Hepatocyte (in vitro differentiated cells): Measurements from ENCODE around the gene AQP12A. TPM values are rescaled to one million over a fixed set of nuclear protein-coding genes. Genes with fewer than 3 reads are reported as not detected.
"Not testable (repeated sequence)": the region's sequence is repeated elsewhere in the genome, so short reads cannot be mapped to it uniquely, and the experiment has no call there.

ENCODE experiments used
- DNase-seq: peaks from one replicate; pipeline ENCODE4 v3.0.0-alpha.2; 2016; ENCODE audit warnings: low spot score
- H2AFZ ChIP-seq: fragments of 200-600 bp; sonication (generic); 2 replicates; pipeline ENCODE4 v1.6.0; 2016; ENCODE audit warnings: antibody characterized with exemption, mild to moderate bottlenecking
- H3K27ac ChIP-seq: fragments of 200-600 bp; sonication (generic); 2 replicates; pipeline ENCODE4 v1.5.1; 2016; ENCODE audit warnings: mild to moderate bottlenecking
- H3K27me3 ChIP-seq: fragments of 200-600 bp; sonication (generic); 2 replicates; pipeline ENCODE4 v1.6.1; 2016
- H3K36me3 ChIP-seq: fragments of 200-600 bp; sonication (generic); replicated peaks from 2 replicates; pipeline ENCODE4 v1.5.1; 2016; ENCODE audit warnings: low read depth; ENCODE audit not compliant: insufficient read depth
- H3K4me1 ChIP-seq: fragments of 200-600 bp; sonication (generic); 2 replicates; pipeline ENCODE4 v1.5.1; 2016; ENCODE audit warnings: mild to moderate bottlenecking, moderate library complexity; ENCODE audit not compliant: insufficient read depth
- H3K4me2 ChIP-seq: fragments of 200-600 bp; sonication (generic); 2 replicates; pipeline ENCODE4 v1.6.0; 2016
- H3K4me3 ChIP-seq: fragments of 200-600 bp; sonication (generic); 2 replicates; pipeline ENCODE4 v1.5.1; 2016; ENCODE audit warnings: mild to moderate bottlenecking
- H3K79me2 ChIP-seq: fragments of 200-600 bp; sonication (generic); 2 replicates; pipeline ENCODE4 v1.6.0; 2017; ENCODE audit warnings: mild to moderate bottlenecking
- H3K9me2 ChIP-seq: fragments of 200-600 bp; sonication (generic); replicated peaks from 2 replicates; pipeline ENCODE4 v1.6.0; 2017; ENCODE audit warnings: mild to moderate bottlenecking; ENCODE audit not compliant: insufficient read depth
- H3K9me3 ChIP-seq: fragments of 200-600 bp; sonication (generic); 2 replicates; pipeline ENCODE4 v1.5.1; 2016; ENCODE audit warnings: low read depth, mild to moderate bottlenecking
- H4K20me1 ChIP-seq: fragments of 200-600 bp; sonication (generic); 2 replicates; pipeline ENCODE4 v1.6.0; 2016; ENCODE audit warnings: mild to moderate bottlenecking; ENCODE audit not compliant: insufficient read depth, poor library complexity, severe bottlenecking
- EZH2 ChIP-seq: fragments of 200-600 bp; sonication (generic); IDR thresholded peaks from 2 replicates; pipeline ENCODE4 v1.6.1; 2016; ENCODE audit warnings: antibody characterized with exemption, mild to moderate bottlenecking, borderline replicate concordance
- EZH2phosphoT487 ChIP-seq: fragments of 200-600 bp; sonication (generic); IDR thresholded peaks from one replicate; pipeline ENCODE4 v1.6.1; 2018; ENCODE audit warnings: antibody characterized with exemption, mild to moderate bottlenecking, low read depth, moderate library complexity; ENCODE audit not compliant: unreplicated experiment, severe bottlenecking
- WGBS: methylation state at CpG from one replicate; pipeline ENCODE4 v1.1.6; 2016; ENCODE audit warnings: low lambda C conversion rate; ENCODE audit errors: missing lambda C conversion rate; 5-methylcytosine and 5-hydroxymethylcytosine counted together
- polyA plus RNA-seq: library from polyadenylated mRNA; unstranded; fragments of >200 nt; fragmentation: Nextera tagmentation; extraction: Ambion mirVana; gene quantifications from 2 replicates; pipeline ENCODE4 v1.2.1, GENCODE V29; 2016
- total RNA-seq: library from RNA; depleted of rRNA; stranded (reverse); fragments of >200 nt; gene quantifications from 2 replicates; pipeline ENCODE4 v1.2.3, GENCODE V29; 2014
- TF ChIP-seq, protein P1 (sequence below): fragments of 200-600 bp; sonication (generic); IDR thresholded peaks from 2 replicates; pipeline ENCODE4 v1.5.1; 2016; ENCODE audit warnings: antibody characterized with exemption, mild to moderate bottlenecking; ENCODE audit not compliant: poor library complexity

The AQP12A gene
- total and polyA plus RNA-seq, 2 experiments from 2014 or later, result not detected

DNA sequence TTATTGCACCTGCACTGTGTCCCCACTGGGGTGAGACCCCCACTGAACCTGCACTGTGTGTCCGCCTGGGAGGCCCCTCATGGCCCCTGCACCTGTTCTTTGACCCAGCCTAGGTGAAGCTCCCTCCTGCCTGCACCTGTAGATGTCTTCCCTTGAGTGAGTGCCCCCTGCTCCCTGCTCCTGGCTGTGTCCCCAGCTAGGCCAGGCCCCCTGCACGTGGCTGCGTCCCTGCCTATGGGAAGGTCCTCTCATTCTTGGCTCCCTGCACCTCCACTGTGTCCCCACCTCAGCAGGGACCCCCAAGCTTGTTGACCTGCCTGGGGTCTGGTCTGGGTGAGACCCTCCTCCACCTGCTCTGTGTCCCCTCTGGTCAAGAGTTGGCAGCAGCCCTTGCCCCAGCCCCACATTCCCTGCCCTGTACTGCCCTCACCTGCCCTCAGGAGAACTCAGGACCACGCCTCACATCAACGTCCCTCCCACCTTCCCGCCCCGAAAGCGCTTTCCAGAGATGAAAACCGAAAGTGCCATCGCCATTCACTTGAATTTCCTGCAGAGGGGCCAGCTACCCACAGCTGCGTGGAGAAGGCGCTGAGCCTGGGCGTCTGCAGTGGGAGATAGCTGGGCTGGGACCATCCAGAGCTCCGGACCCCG is 8.2 kb upstream of the AQP12A start:
- not testable (repeated sequence) for H3K79me2 ChIP-seq, H3K36me3 ChIP-seq, H3K27me3 ChIP-seq, H3K27ac ChIP-seq, H3K4me2 ChIP-seq, DNase-seq, H3K9me2 ChIP-seq, H3K4me3 ChIP-seq, H4K20me1 ChIP-seq, H3K9me3 ChIP-seq, H2AFZ ChIP-seq
- WGBS, result 89% methylated on average over 2 of the region's 15 CpGs
- H3K4me1 ChIP-seq, result peaks cover 11% of the 10 kb centered on the region

DNA sequence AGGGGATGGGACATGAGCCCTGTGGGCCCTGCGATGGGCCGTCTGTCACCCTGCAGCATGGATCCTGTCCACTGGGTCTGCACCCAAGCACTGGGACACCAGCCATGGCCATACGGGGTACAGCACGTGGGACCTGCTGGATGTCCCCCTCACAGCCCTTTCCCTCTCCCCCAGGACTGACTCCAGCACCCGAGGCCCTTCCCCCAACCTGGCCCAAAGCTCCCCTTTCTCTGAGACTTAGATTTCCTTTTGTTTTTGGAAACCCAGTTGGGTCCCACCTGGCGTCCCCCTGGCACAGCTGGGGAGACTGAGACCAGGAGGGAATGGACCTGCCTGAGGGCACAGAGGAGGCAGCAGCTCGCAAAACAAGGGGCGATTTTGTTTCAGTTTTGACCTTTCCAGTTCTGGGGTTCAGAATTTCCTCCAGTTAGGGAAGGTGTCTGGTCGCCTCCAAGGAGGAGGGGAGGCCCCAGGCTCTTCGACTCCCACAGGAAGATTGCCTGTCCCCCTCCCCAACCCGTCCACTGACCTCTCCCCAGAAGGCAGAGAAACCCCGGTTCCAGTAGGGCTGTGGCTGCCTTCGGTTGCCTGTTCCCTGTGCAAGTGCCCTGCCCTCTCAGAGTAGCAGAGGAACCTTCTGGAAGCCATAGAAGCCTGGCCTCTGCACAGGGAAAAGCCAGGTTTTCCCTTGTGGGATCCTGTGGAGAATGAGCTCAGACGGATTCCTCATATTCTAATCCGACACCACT is 7.5 kb upstream of the AQP12A start:
- not testable (repeated sequence) for H3K27ac ChIP-seq

DNA sequence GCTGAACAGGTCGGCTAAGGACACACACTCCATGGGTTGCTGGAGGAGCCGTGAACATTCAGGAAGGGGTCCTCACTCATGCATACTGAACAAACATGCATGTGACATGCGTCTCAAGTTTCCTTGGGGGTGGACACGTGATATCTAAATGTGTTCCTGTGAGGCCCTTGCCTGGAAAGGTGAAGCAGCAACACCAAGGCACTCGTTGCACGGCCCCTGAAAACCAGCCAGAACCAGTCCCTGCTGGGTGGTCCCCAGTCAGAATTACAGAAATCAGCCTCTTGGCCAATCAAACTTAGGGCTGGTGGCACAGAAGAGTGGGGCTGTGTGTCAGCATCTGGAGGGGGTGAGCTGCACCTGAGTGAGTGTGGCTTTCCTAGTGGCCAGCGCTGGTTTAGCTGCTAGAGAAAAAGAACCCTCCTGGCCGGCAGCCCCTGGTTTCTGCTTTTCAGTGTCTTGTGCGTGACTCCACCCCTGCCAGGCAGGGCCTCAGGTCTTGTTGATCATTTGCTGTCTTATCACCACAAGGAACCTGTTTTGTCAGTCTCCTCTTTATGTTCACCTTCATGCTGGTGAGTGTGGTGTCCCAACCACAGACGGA is 5.8 kb upstream of the AQP12A start:
- Histone ChIP-seq H4K20me1 (no peaks in the 10 kb centered on the region), H3K27me3 (no peaks in the 10 kb centered on the region), H3K79me2 (no peaks in the 10 kb centered on the region), H3K36me3 (no peaks in the 10 kb centered on the region), H2AFZ (no peak overlapping the region), H3K4me3 (no peak overlapping the region), H3K9me3 (no peaks in the 10 kb centered on the region), H3K27ac (peak overlapping the region; percentile 62), H3K4me2 (peak overlapping the region; percentile 35), H3K4me1 (peaks cover 11% of the 10 kb centered on the region), H3K9me2 (no peaks in the 10 kb centered on the region)
- WGBS, result 44% methylated on average over 10 of the region's 10 CpGs
- TF ChIP-seq, protein P1, sequence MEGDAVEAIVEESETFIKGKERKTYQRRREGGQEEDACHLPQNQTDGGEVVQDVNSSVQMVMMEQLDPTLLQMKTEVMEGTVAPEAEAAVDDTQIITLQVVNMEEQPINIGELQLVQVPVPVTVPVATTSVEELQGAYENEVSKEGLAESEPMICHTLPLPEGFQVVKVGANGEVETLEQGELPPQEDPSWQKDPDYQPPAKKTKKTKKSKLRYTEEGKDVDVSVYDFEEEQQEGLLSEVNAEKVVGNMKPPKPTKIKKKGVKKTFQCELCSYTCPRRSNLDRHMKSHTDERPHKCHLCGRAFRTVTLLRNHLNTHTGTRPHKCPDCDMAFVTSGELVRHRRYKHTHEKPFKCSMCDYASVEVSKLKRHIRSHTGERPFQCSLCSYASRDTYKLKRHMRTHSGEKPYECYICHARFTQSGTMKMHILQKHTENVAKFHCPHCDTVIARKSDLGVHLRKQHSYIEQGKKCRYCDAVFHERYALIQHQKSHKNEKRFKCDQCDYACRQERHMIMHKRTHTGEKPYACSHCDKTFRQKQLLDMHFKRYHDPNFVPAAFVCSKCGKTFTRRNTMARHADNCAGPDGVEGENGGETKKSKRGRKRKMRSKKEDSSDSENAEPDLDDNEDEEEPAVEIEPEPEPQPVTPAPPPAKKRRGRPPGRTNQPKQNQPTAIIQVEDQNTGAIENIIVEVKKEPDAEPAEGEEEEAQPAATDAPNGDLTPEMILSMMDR, result no peak
- TF ChIP-seq EZH2phosphoT487 (no peak), EZH2 (no peak)
- peak; percentile 75 for DNase-seq

More for the DNA sequence above, 7.5 kb upstream of the AQP12A start:
- not testable (repeated sequence) for H3K4me3 ChIP-seq, H3K79me2 ChIP-seq, H2AFZ ChIP-seq, H3K4me2 ChIP-seq, H3K9me2 ChIP-seq, DNase-seq, H3K27me3 ChIP-seq, H3K36me3 ChIP-seq, H4K20me1 ChIP-seq, H3K9me3 ChIP-seq
- 81% methylated on average over 13 of the region's 15 CpGs for WGBS
- H3K4me1 ChIP-seq, result peaks cover 11% of the 10 kb centered on the region

GRCh38 chr2:240686460-240686859 is 5.2 kb upstream of the AQP12A start:
- H3K27ac ChIP-seq, result peak overlapping the region; percentile 37
- no peaks in the 10 kb centered on the region for H3K9me2 ChIP-seq
- peak overlapping the region; percentile 35 for H3K4me2 ChIP-seq
- H3K9me3 ChIP-seq, result no peaks in the 10 kb centered on the region
- no peak overlapping the region for H2AFZ ChIP-seq
- TF ChIP-seq EZH2phosphoT487 (no peak), EZH2 (no peak)
- TF ChIP-seq, protein P1, result no peak
- no peaks in the 10 kb centered on the region for H4K20me1 ChIP-seq
- H3K4me3 ChIP-seq, result no peak overlapping the region
- no peaks in the 10 kb centered on the region for H3K36me3 ChIP-seq
- DNase-seq, result no peak
- H3K79me2 ChIP-seq, result no peaks in the 10 kb centered on the region
- H3K27me3 ChIP-seq, result no peaks in the 10 kb centered on the region
- H3K4me1 ChIP-seq, result peaks cover 11% of the 10 kb centered on the region
- 71% methylated on average over 6 of the region's 6 CpGs for WGBS
